Activated CD4-positive, alpha-beta T cell treated with anti-CD3 and anti-CD28 coated beads, Interleukin-2, Interleukin-4, amounts not matched to agents 100 ng/mL and 50 ng/mL, durations not matched to agents 16 hours and 8 hours (primary cell): ENCODE results near the gene SETBP1.

Experiments used
- DNase-seq: peaks from one replicate; pipeline ENCODE4 v3.0.0-alpha.2; 2020; ENCODE audit warnings: low spot score

Gene SETBP1

DNA sequence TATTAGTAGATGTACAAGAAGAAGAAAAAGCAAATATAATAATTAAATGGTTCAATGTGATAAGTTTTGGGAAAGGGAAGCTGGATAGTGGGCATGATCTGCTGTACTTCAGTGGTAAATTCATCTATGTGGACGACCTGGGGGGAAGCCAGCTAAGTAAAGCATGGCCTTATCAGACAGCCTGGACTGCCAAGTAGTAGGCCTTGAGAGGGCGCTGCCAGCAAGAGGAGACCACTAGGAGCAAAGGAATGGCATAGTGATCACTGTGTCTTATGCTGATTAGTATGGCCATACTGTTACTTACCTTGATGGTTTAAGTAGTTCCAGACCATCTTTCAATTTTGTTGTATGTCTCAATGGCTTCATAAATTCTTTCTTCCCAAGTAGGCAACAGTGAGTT lies 287.6 kb downstream of the SETBP1 start:
- no peak for DNase-seq

DNA sequence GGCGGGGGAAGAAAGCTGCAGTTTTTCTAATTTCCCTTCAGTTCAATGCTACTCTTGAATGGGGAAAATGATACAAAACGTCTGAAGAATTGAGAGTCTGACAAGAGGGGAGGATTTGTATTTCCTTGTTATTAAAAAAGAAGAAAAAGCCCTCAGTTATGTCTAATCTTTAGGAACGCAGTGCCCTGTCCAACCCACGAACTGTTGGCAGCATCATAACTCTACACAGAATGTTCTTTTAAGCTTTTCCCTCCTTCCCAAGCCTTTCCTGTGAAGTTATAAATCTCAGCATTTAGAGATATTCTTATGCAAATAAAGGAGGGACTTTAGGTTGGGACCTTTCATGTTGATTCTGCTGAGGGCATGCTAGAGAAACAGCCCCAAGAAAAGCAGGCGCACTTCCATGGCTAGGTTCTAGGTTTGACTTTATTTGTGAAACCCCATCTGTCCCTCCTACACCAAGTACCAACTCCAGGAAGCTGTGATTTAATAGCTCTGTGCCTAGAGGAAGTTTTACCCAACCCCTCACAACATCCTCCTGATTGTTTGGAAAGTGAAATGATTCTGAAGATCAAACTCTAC lies 288.6 kb downstream of the SETBP1 start:
- no peak for DNase-seq

DNA sequence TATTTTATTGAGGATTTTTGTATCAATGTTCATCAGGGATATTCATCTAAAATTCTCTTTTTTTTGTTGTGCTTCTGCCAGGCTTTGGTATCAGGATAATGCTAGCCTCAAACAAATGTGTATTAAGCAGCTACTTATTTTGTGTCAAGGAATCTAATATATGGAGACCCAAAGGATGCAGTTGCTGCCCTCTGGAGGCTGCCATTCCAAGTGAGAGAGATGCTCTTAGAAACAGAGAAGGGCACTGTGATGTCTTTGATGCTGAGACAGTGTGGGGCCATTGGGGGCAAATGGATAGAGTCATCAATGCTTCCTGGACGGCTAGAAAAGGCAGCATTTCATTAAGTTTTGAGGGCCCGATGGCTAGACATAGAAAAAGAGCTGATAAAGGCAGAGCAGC lies 292.6 kb downstream of the SETBP1 start:
- DNase-seq = peak; percentile 4

DNA sequence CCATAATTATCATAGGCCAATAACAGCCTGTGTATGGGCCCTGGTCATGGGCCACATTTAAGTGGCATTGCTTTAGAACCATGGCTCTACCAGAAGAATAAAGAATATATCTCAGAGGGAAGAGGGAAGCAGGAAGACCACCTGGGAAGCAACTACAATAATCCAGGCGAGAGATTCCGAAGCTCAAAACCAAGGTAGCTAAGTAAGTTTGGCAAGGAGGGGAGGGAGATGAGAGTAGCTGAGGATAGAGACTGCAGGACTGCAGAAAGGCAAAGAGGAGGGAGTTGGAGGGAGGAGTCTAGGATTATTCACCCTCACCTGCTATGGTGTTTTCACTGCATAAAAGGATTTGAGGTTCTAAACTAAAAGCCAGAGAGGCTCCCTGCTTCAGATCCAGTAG lies 293.5 kb downstream of the SETBP1 start:
- no peak for DNase-seq

DNA sequence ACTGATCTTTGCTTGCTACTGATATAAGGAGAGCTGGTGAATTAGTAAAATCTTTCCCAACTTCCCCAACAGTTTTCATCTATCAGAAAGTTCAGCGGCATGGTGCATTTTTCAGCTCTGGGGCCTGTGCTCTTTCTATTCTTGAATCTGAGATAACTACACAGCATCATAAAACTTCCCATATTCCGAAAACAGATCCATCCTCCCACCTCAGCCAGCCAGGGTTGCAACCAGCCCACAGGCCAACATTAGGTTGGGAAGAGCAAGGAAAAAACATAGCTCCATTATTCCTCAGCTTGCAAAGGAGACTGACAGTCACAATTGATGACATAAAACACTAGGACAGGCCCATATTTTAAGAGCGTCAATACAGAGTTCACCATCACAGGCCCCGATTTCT lies 297.2 kb downstream of the SETBP1 start:
- no peak for DNase-seq

DNA sequence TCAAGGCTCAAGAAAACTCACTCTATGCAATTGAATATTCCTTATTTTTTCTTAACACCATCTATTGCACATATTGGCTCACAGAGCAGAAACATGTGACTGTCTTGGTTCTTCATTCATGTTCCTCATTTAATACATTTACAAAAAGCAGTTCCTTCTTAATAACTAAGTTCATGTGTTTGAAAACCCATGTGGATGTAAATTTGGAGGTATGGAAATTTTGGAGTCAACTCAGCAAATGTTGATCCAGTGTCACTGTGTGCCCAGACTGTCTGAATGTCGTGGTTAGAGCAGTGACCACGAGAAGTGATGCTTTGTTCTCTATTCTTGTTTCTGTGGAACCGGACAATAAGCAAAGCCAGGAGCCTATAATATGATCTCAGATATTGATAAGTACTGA lies 299.1 kb downstream of the SETBP1 start:
- no peak for DNase-seq

DNA sequence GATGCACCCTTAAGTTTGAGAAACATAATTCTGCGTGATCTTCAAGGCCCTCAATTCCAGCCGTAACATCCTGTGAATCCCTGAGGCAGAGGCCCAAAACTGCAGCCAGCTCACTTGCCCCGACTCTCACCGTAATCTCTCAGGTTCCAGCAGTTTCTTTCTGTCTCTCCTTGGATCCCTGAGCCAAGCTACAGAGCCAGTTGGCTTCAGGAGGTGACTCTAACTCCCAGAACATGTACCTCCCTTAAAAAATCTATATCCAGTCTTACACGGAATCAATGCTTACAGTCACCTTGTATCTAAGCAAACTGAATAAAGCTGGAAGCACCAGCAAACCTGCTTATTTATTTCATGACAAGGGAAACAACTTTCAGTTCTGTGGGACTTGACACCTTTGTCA lies 300.4 kb downstream of the SETBP1 start:
- no peak for DNase-seq

DNA sequence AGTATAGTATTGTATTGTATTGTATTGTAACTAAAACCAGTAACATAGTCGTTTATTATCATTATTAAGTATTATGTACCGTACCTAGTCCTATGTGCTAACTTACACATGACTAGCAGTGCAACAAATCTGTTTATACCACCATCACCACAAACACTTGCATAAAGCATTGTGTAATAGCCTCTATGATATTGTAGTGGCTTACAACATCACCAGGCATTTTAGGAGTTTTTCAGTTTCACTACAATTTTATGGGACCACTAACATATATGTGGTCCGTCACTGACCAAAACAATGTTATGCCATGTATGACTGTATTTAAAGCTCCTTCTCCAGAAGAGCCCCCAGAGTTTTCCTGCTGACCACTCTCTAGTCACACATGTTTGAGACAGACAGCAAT lies 306.2 kb downstream of the SETBP1 start:
- no peak for DNase-seq

DNA sequence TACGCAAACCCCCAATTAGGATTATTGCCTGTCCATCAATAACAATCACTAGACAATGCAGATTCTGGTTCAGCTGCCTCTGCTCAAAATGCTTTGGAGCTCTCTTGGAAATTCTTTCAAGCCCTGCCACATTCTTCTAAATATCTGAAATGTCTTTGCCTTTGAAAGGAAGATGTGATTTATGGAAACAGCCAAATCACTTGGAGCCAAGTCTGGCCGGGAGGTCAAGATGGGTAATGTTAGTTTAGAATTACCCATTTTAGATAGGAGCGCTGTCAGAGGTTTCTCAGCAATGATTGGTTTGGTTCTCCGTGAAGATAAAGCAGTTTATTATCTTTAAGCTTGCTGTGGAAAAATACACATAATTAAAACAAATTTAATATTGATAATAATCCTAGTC lies 306.7 kb downstream of the SETBP1 start:
- no peak for DNase-seq

DNA sequence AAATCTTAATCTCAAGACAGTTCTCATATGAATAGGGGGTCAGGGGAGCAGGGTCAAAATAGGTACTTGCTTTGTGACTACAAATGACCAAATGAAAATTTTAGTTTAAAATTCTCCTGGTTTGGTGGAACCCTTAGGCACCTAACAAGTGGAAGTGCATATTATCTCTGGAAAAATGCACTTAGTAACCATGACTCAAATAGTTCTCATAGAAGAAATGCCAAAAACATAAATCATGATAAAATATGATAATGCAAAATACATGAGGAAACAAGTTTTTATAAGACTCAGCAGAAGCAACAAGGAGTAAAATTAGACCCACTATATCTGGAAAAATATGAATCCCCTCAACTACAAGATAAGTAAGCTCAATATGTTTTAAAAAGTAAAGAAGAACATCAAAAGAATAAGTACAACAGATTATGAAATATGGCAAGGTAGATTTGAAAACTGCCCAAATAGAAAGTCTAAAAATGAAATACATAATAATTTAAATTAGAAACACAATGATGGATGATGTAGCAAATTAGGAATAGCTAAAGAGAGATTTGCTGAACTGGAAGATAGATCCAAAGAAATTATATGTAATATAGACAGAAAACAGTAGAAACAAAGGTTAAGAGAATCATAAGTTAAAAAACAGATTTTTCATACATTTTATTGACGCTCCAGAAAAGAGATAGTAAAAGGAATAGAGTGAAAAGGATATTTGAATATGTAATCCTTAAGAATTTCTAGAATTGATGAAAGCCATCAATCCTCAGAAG lies 308.3 kb downstream of the SETBP1 start:
- DNase-seq = no peak

DNA sequence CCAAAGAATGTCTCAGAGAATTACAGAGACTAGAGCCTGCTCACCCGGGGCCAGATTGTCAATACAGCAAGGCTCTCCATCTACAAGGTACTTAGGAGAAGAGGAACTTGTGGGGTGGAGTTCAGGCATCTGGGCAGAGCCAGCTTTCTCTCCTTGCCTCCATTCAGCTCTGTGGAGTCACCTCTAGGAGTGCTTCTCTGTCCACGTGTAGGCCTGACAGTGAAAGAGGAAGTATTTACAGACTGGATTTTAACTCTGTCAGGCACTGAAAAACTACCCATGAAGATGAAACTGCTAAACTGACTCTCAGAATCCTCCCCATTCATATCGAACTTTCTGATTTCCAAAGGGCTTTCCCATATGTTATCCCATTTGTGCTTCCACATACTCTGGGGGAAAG lies 315.6 kb downstream of the SETBP1 start:
- no peak for DNase-seq

DNA sequence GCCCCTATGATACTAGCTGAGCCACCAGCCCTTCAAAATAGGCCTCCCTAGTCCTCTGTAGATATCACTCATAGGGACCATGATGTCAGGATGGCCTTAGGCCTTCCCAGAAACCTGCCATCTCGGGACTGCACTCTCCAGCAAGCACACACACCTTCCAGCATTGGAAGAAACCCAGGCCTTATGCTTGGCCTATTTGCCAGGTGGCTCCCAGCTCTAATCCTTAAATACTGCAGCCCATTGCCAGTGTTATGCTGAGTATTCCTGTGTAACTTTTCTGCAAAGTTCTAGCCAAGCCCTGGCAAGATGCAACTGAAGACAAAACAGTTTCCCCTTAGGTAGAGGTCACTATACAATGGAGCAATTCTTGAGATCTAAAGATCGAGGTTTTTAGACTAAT lies 316.5 kb downstream of the SETBP1 start:
- no peak for DNase-seq

DNA sequence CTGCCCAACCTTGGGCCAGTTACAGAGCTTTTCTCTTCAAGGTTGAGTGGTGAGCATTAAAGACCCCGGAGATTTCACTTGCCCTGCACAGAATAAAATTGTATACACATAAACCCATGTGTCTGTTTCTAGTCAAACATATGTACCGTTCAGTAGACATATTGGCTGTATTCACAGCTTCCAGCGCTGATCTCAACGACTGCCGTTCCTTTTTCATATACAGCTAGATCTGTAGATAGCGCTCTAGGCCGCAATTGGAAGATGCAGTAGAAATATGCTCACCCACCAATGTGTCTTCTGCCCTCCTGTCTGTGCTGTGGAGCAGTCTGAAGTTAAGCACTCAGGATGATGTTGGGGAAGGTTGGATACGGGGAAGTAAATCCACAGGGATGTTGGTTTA lies 317.7 kb downstream of the SETBP1 start:
- no peak for DNase-seq

DNA sequence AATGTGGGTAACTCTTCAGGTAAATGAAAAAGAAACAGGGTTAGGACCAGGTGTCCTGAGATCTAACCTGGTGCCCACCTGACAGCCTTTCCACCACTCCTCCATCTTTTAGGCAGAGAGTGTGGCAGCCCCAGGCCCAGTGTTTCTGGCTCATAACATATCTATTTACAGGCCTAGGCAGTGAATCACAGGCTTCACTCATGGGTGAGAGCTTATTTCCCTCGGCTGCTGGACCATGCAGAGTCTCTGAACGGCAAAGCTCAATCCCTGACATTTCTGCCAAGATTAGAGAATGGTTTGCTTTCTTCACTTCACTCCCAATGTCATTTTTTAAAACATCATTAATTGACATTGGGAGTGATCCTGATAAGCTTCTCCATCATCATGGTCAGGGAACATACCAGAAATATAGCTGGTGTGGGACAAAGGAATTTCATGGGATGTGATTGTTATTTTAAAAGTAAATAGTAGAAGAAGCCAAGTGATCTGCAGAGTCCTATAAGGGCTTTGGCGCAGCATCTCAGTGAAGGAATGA lies 323.9 kb downstream of the SETBP1 start:
- no peak for DNase-seq

DNA sequence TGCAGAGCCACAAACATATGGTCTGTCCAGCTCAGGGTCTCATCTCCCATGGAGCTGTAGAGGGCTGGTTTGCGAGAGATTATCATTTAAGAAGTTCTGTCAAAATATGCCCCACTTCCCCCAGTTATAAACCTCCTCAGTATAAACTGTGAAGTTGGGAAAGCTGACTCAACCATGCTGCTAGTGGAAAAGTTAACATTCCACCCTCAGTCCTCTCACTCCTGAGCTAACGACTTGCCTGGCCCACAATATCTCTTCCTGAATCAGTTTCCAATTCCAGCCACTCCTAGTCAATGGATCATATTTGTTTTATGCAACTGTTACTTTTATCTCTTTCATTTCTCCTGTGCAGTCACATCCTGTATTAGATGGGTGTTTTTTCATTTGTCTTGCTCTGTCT lies 326.2 kb downstream of the SETBP1 start:
- DNase-seq = no peak

DNA sequence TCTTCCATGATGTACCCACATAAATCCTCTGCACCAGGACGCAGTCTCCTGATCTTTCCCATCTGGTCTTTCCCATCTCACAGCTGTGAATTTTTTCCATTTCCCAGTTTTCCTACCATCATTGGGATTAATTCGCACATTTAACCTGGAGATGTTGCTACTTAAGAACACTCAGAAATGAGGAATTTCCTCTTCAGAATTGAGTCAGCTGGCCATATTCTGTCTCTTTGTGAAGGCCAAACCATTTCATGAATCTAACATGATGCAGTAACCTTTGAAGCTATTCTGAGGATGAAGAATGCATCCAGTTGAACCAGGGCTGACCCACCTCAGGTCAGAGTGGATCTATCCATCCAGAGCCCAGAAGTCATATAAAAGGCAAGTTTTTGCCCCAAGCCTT lies 326.8 kb downstream of the SETBP1 start:
- DNase-seq = no peak

DNA sequence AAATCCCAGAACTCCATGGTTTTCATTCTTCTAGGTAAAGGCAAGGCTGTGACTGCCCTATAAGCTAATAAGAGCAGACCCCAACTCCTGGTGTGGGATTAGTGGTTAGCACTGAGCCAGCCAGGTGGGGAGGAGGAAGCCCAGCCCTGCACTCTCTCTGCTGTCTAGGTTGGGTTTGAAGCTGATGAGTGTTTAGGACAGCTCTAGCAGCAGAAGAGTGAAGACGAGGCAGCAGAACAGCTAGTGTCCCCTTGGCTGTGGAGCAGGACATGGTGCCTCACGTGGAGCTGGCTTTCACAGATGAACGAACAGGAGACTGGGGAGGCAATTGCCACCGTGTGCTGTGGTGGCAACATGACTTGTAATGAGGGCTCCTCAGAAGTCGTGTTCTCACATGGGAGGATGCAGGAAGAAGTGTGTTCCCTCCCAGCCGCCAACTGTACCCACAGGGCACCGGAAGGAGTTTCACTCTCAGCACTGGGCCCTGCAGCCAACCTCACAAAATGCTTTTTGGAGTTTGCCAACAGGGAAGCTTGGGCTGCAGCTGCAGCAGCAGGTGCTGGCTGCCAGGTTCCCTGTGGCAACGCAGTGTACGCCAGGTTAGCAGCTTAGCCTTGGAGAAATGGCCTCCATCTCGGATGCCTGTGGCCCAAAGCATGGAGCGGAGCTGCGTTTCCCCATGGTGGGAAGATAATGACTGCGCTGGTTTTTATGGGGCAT lies 328.2 kb downstream of the SETBP1 start:
- DNase-seq = no peak

DNA sequence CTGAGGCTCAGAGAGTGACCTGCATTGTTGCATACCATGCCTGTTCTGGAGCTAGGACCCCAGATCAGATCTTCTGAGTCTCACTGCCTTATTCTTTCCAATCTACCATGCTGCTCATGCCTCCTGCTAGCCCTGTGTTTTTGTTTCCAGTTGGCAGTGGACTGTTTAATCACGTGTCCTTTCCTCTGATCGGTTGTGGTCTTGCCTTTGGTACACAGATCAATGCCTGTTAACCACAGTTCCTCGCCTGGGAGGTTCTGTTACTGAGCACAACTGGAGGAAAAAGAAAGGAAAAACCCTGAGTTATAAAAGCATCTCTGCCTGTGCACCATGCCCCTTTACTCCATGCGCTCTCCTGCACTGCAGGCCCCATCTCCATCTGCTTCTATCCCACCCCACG lies 329.1 kb downstream of the SETBP1 start:
- DNase-seq = no peak

DNA sequence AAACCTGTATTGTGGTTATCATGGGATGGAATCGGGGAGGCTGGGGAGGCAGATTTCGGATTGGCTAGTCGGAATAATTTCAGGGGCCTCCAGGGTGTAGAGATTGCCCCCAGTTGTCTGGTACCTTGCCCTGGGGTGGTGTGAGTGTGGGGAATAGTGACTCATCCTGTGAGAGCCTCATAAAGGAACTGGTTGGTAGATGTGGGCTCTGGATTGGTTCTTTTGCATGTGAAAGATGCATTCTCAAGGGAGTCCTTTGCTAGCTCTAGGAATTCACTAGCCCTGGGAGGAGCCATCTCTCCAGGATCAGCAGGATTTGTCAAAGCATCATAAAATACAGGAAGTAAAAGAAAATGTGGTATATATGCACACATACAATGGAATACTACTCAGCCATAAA lies 331.6 kb downstream of the SETBP1 start:
- DNase-seq = no peak

DNA sequence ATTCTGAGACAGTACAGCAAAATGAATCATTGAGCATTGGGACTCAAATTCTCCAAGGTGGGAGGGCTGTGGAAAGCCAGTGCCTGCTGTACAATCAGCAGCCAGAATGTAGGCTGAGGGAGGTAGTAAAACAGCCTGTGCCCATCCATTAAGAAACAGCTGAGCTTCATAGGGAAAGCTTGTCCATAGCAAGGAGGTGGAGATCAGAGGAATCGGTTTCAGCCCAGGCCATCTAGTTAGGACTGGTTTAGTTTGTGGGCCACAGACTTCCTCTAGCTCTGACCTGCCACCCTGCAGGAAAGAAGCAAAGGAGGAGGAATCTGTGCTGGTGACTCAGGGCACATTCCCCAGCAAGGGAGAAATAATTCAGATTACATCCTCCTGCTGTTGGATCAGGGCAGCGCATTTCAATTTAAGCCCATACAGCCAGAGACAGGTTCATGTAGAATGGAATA lies 333.4 kb downstream of the SETBP1 start:
- no peak for DNase-seq

DNA sequence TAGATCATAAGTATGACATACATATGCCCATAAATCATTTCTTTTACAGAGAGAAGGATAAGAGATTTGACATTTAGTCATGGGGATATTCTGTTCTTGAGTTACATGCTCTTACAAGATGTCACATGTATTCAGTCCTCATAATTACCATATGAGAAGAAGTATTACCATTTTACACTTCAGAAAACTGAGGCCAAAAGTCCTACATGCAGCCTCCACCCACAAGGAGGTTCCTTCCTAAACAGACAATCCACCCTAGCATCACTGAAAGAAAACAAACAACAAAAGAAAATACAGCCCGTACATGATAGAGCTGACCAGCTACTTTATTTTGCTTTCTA lies 335.1 kb downstream of the SETBP1 start:
- DNase-seq = no peak

DNA sequence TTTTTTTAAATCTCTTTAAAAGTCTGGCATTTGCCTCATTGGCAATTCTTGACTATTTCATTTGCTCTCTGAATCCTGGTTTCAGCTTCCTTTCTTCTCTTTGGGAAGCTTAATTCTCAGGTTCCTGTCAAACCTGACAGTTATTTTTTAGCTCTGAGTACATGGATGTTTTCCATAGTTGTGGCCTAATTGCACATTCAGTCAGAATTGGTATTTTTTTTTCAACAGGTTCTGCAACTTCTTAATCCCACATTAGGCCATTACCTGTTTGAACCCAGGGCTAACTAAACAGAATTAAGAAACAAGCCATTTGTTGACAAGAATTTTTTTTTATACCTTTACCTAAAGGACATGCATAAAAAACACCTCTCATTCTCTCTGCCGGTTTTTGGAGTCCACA lies 338.8 kb downstream of the SETBP1 start:
- no peak for DNase-seq

DNA sequence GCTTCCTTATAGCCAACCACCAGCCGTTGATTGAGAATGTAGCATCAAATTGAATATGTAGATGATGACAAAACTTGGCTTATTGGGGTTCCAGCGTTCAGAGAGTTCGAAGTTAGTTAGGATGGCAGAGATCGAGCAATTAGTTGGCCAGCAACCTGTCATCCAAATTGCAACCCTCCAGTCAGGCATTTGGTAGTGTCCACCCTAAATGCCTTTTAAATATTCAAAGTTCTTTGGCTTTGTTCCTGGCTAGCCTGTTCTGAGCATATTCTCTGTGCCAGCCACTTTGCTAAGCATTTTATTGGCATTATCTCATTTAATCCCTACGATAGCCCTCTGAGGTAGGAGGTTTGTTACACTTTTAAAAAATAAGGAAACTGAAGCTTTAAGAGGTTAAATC lies 342.8 kb downstream of the SETBP1 start:
- no peak for DNase-seq
